Ovary (tissue), 3 donors: ENCODE data around the gene LCK.

Source experiments
- POLR2A ChIP-seq: fragments of 450-650 bp; IDR thresholded peaks from one replicate; pipeline ENCODE4 v1.6.1; 2017; ENCODE audit warnings: antibody characterized with exemption, mild to moderate bottlenecking, moderate library complexity
- TF ChIP-seq, protein P1 (sequence below), 3 donors: fragments of 450-650 bp in 2 of 3; fragments of 200-600 bp in 1 of 3; IDR thresholded peaks; one replicate each; pipeline versions ENCODE4 v1.5.1 to v1.8.0; 2016 to 2022; ENCODE audit warnings: antibody characterized with exemption in 3 of 3, mild to moderate bottlenecking in 1 of 3
- donor health status: DM: no; HTN: no; CAD: no.

DNA sequence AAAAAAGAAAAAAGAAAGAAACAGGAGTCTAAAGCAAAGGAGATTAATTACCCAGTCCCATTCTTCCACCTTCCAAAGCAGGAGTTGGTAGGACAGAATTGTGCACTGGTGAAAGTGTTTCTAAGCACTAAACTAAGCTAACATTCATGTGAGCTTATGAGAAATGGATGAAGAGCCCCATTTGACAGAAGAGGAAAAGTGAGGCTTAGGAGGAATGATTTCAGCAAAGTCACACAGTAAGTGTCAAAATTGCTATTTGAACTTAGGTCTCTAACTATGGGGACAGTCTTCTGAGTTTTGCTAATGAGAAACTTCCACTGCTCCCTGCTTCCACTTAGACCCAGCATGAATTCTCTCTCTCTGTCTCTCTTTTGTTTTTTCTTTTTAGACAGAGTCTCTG lies 18.7 kb downstream of the LCK start:
- TF ChIP-seq POLR2A: no peak
- TF ChIP-seq, protein P1, sequence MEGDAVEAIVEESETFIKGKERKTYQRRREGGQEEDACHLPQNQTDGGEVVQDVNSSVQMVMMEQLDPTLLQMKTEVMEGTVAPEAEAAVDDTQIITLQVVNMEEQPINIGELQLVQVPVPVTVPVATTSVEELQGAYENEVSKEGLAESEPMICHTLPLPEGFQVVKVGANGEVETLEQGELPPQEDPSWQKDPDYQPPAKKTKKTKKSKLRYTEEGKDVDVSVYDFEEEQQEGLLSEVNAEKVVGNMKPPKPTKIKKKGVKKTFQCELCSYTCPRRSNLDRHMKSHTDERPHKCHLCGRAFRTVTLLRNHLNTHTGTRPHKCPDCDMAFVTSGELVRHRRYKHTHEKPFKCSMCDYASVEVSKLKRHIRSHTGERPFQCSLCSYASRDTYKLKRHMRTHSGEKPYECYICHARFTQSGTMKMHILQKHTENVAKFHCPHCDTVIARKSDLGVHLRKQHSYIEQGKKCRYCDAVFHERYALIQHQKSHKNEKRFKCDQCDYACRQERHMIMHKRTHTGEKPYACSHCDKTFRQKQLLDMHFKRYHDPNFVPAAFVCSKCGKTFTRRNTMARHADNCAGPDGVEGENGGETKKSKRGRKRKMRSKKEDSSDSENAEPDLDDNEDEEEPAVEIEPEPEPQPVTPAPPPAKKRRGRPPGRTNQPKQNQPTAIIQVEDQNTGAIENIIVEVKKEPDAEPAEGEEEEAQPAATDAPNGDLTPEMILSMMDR (IDR thresholded peaks at IDR 0.05): no peak
